Stomach smooth muscle (tissue), 2 donors: Measurements from ENCODE around the gene CDC37.

Experiments used
- H3K27ac ChIP-seq: one replicate; pipeline ENCODE4 v1.7.0; 2013; ENCODE audit warnings: mild to moderate bottlenecking, low read length, inconsistent platforms
- H3K27me3 ChIP-seq, 2 donors: one replicate each; pipeline ENCODE4 v1.7.0; 2013; ENCODE audit warnings: low read length in 2 of 2; ENCODE audit not compliant: insufficient read depth in 2 of 2, control insufficient read depth in 1 of 2
- H3K36me3 ChIP-seq, 2 donors: one replicate each; pipeline ENCODE4 v1.7.0; 2013; ENCODE audit warnings: low read length in 2 of 2; ENCODE audit not compliant: control insufficient read depth in 2 of 2, insufficient read depth in 2 of 2
- H3K4me1 ChIP-seq: one replicate; pipeline ENCODE4 v1.7.0; 2013; ENCODE audit warnings: low read length; ENCODE audit not compliant: control insufficient read depth, insufficient read depth
- H3K4me3 ChIP-seq, 2 donors: one replicate each; pipeline ENCODE4 v1.7.0; 2013; ENCODE audit warnings: low read length in 2 of 2
- H3K9ac ChIP-seq, 2 donors: one replicate each; pipeline ENCODE4 v1.7.0; 2013; ENCODE audit warnings: low read length in 2 of 2, mild to moderate bottlenecking in 1 of 2
- H3K9me3 ChIP-seq, 2 donors: one replicate each; pipeline ENCODE4 v1.7.0; 2013; ENCODE audit warnings: low read length in 2 of 2; ENCODE audit not compliant: control insufficient read depth in 2 of 2
- donor health status: healthy.
- donor health status: Pancreatic carcinoma.

Gene CDC37

DNA sequence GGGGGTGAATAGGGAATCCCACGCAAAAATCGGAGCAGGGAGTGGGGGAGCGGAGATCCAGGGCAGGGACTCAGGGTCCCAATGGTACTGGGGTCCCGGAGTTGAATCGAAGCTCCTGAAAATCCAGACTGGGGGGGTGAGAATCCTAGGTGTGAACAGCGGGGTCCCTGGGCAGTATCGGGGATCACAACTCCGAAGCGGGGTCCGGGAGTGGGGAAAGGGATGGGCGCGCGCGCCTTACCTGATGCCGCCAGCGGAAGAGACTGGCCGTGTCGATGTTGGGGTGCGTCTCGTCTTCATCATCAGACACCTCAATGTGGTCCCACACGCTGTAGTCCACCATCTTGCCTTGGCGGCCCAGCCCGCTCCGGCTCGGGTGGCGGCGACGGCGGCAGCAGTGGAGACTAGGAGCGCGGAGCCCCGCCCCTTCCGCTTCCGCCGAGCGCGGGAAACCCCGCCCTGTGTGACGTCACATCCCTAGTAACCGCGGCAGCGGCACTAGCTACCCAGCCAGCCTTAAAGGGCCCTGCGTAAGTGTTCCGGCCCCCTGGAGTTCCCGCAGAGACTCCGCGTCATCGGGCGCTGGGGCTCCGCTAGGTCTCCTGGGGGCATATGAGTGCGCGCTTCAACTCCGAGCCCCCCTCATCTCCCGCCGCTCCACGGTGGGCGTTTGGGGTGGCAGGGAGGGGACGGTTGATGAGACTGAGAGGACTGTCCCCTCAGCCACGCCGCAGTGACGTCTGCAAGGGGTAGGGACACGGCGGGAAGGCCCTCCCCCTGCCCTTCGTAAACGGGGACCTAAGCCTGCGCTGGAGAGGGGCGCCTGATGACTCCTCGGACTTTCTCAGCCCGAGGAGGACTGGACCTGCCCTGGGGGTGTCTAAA lies at the start of gene CDC37:
CDC37 (minus strand) TSS at position 406 of the 885 bp plus-strand sequence; CDS start at position 343, 63 bp downstream.
- Histone ChIP-seq H3K27me3 (peaks cover 15 to 21% of the 10 kb centered on the region in 2 donors), H3K9me3 (no peaks in the 10 kb centered on the region), H3K9ac (peak within 1 kb of the TSS; percentile 97 to 98), H3K4me1 (peaks cover 31% of the 10 kb centered on the region), H3K27ac (peak within 1 kb of the TSS; percentile 73), H3K36me3 (peaks cover 0 to 3% of the 10 kb centered on the region in 2 donors), H3K4me3 (peak within 1 kb of the TSS; percentile 98 to 99)

- Histone ChIP-seq H3K9me3 (no peaks in the 10 kb centered on the region), H3K36me3 (peaks cover 0 to 4% of the 10 kb centered on the region in 2 donors), H3K4me1 (no peaks in the 10 kb centered on the region), H3K9ac (no peak overlapping the region), H3K4me3 (no peak overlapping the region), H3K27me3 (peaks cover 6 to 14% of the 10 kb centered on the region in 2 donors), H3K27ac (no peak overlapping the region)
These were observed 47.7 kb upstream of the CDC37 start for GRCh38 chr19:10450853-10451609.

- H3K4me3 ChIP-seq: no peak overlapping the region
- H3K36me3 ChIP-seq: peaks cover 0 to 4% of the 10 kb centered on the region in 2 donors
- no peak overlapping the region for H3K9ac ChIP-seq
- H3K27ac ChIP-seq: no peak overlapping the region
- H3K4me1 ChIP-seq: no peaks in the 10 kb centered on the region
- H3K27me3 ChIP-seq: peaks cover 6 to 14% of the 10 kb centered on the region in 2 donors
- H3K9me3 ChIP-seq: no peaks in the 10 kb centered on the region
These were observed 47.0 kb upstream of the CDC37 start for GRCh38 chr19:10450191-10450852.

DNA sequence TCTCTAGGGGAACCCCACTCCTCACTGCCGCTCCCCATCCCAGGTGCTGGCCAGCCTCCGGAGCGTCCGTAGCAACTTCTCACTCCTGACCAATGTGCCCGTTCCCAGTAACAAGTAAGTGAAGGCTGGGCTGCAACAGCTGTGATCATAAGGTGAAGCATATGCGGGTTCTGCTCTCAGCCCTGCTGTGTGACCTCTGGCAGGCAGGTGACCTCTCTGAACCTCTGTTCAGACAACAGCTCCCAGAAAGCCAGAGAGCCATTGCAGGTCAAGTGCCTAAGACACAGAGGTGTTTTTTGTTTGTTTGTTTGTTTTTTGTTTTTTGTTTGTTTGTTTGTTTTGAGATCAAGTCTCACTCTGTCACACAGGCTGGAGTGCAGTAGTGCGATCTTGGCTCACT lies 45.7 kb upstream of the CDC37 start:
- Histone ChIP-seq H3K4me1 (no peaks in the 10 kb centered on the region), H3K27ac (no peak overlapping the region), H3K9ac (no peak overlapping the region), H3K36me3 (peaks cover 0 to 4% of the 10 kb centered on the region in 2 donors), H3K4me3 (no peak overlapping the region), H3K9me3 (no peaks in the 10 kb centered on the region), H3K27me3 (peaks cover 6 to 11% of the 10 kb centered on the region in 2 donors)

GRCh38 chr19:10442698-10443097 lies 39.4 kb upstream of the CDC37 start:
- Histone ChIP-seq H3K27ac (no peak overlapping the region), H3K9me3 (no peaks in the 10 kb centered on the region)

DNA sequence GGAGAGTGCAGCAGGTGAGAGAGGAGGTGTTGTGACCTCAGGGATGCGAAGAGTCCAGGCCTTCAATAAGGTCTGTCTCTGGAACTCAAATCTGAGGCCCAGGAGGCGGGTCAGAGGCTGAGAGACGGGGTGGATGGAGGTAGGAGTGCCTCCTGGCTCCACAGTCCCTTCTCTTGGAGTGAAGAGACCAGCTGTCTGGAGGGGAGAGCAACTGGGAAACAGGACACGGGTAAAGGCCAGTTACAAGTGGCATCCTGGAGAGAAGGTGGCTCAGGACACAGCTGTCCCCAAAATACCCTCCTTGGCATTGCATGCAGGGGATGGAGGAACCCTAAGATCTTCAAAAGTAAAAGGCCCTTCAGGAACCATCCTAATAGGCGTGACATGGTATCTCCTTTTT lies 36.2 kb upstream of the CDC37 start:
- Histone ChIP-seq H3K27me3 (peaks cover 0 to 6% of the 10 kb centered on the region in 2 donors), H3K9ac (no peak overlapping the region), H3K27ac (no peak overlapping the region), H3K4me1 (no peaks in the 10 kb centered on the region), H3K9me3 (no peaks in the 10 kb centered on the region), H3K4me3 (no peak overlapping the region), H3K36me3 (no peaks in the 10 kb centered on the region)

More at GRCh38 chr19:10442698-10443097, 39.4 kb upstream of the CDC37 start:
- H3K9ac ChIP-seq: no peak overlapping the region
- H3K4me1 ChIP-seq: no peaks in the 10 kb centered on the region
- no peak overlapping the region for H3K4me3 ChIP-seq
- H3K36me3 ChIP-seq: no peaks in the 10 kb centered on the region
- no peaks in the 10 kb centered on the region for H3K27me3 ChIP-seq

GRCh38 chr19:10433131-10433536 lies 29.8 kb upstream of the CDC37 start:
- H3K36me3 ChIP-seq: no peaks in the 10 kb centered on the region
- no peaks in the 10 kb centered on the region for H3K9me3 ChIP-seq
- H3K27ac ChIP-seq: no peak overlapping the region
- peaks cover 21% of the 10 kb centered on the region for H3K4me1 ChIP-seq
- peaks cover 8 to 23% of the 10 kb centered on the region in 2 donors for H3K27me3 ChIP-seq
- no peak overlapping the region for H3K9ac ChIP-seq
- H3K4me3 ChIP-seq: no peak overlapping the region

DNA sequence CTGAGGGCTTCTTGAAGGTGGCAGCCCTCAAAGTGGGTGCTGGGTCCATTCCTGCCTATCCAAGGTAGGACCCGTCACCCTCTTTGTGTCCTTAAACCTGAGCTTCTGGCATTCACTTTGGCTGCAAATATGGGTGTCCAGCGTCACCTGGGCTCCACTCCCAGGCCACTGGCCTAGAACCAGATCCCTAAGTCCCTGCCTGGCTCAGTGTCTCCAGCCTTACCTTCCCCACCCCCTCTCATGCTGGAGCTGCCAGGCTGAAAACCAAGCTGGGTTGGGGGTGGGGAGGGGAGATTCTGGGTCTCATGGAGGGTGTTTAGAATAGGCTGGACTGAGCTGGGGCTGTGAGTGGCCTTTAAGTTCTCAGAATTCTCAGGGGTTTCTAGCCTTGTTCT lies 29.4 kb upstream of the CDC37 start:
- Histone ChIP-seq H3K4me1 (peaks cover 21% of the 10 kb centered on the region), H3K9me3 (no peaks in the 10 kb centered on the region), H3K27me3 (peaks cover 8 to 23% of the 10 kb centered on the region in 2 donors), H3K4me3 (peak overlapping the region in 1 of 2 donors; percentile 77), H3K9ac (peak overlapping the region in 1 of 2 donors; percentile 21), H3K27ac (no peak overlapping the region), H3K36me3 (no peaks in the 10 kb centered on the region)

GRCh38 chr19:10431943-10432735 lies 28.8 kb upstream of the CDC37 start:
- Histone ChIP-seq H3K27me3 (peaks cover 10 to 23% of the 10 kb centered on the region in 2 donors), H3K4me3 (peak overlapping the region; percentile 15 to 77), H3K9me3 (no peaks in the 10 kb centered on the region), H3K27ac (no peak overlapping the region), H3K4me1 (peaks cover 21% of the 10 kb centered on the region), H3K36me3 (no peaks in the 10 kb centered on the region), H3K9ac (peak overlapping the region in 1 of 2 donors; percentile 21)
